Astrocyte (in vitro differentiated cells and primary cell): ENCODE data around the gene MYO16.

ENCODE experiments used
- CTCF ChIP-seq: IDR thresholded peaks from 2 replicates; pipeline ENCODE4 v1.5.1; 2011; ENCODE audit warnings: low read depth, mild to moderate bottlenecking, inconsistent platforms, low read length, moderate library complexity; ENCODE audit not compliant: insufficient read depth
- EZH2 ChIP-seq: IDR thresholded peaks from 2 replicates; pipeline ENCODE4 v1.6.1; 2012; ENCODE audit warnings: mild to moderate bottlenecking, low read length, inconsistent platforms; ENCODE audit not compliant: insufficient read depth

- TF ChIP-seq CTCF (peak; percentile 92), EZH2 (no peak)
Measured at GRCh38 chr13:108961542-108962125, 332.2 kb downstream of the MYO16 start.
